OCI-LY7 (cell line): ENCODE measurements around the gene BTBD9. TPM values are rescaled to one million over a fixed set of nuclear protein-coding genes. Genes with fewer than 3 reads are reported as not detected.

Experiments
- BruUV-seq: library from RNA; stranded (reverse); fragments of 400-500 nt; replicated peaks from 2 replicates; lab custom pipeline; 2021; lab: Mats Ljungman, UMichigan
- CTCF ChIA-PET: fragments of 300-600 bp; sonication (Branson Sonifier 250); formaldehyde crosslinking; loops from one replicate; lab custom pipeline; 2022; ENCODE audit warnings: antibody characterized with exemption; ENCODE audit not compliant: unreplicated experiment; lab: Charles Lee
- POLR2A ChIA-PET: fragments of 300-600 bp; sonication (Branson Sonifier 250); formaldehyde crosslinking; loops from one replicate; lab custom pipeline; 2022; ENCODE audit warnings: antibody characterized with exemption; lab: Charles Lee
- DNase-seq: peaks from one replicate; pipeline ENCODE4 v3.0.0-alpha.2; 2015; ENCODE audit warnings: low spot score
- H2AFZ ChIP-seq: fragments of 200-600 bp; sonication (generic), shearing (Covaris generic); 2 replicates; pipeline ENCODE4 v1.6.1; 2014; ENCODE audit warnings: mild to moderate bottlenecking, antibody characterized with exemption, low read length, moderate library complexity
- H3K27ac ChIP-seq: fragments of 200-600 bp; sonication (generic); 2 replicates; pipeline ENCODE4 v1.5.1; 2014; ENCODE audit warnings: mixed run types, low read depth, mild to moderate bottlenecking, moderate library complexity, low read length, inconsistent platforms; ENCODE audit not compliant: poor library complexity, severe bottlenecking
- H3K36me3 ChIP-seq: fragments of 200-600 bp; sonication (generic); 2 replicates; pipeline ENCODE4 v1.6.1; 2014; ENCODE audit warnings: mild to moderate bottlenecking, antibody characterized with exemption, low read length, moderate library complexity, mixed read lengths; ENCODE audit not compliant: insufficient read depth
- H3K4me1 ChIP-seq: fragments of 200-600 bp; sonication (generic); 2 replicates; pipeline ENCODE4 v1.5.1; 2014; ENCODE audit warnings: mild to moderate bottlenecking, low read length; ENCODE audit not compliant: insufficient read depth, poor library complexity, severe bottlenecking
- H3K4me2 ChIP-seq: fragments of 200-600 bp; sonication (generic); 2 replicates; pipeline ENCODE4 v1.6.1; 2014; ENCODE audit warnings: mild to moderate bottlenecking, low read length
- H3K4me3 ChIP-seq: fragments of 200-600 bp; sonication (generic); 2 replicates; pipeline ENCODE4 v1.5.1; 2014; ENCODE audit warnings: mild to moderate bottlenecking, low read depth, low read length; ENCODE audit not compliant: poor library complexity, severe bottlenecking
- H3K79me2 ChIP-seq: fragments of 200-600 bp; sonication (generic); 2 replicates; pipeline ENCODE4 v1.6.1; 2016; ENCODE audit warnings: low read depth, mild to moderate bottlenecking, low read length, moderate library complexity, mixed read lengths; ENCODE audit not compliant: insufficient read depth
- H3K9me2 ChIP-seq: fragments of 200-600 bp; sonication (generic); 2 replicates; pipeline ENCODE4 v1.6.1; 2016; ENCODE audit warnings: mild to moderate bottlenecking, low read length, mixed read lengths; ENCODE audit not compliant: insufficient read depth
- H3K9me3 ChIP-seq: fragments of 200-600 bp; sonication (generic); 2 replicates; pipeline ENCODE4 v1.6.1; 2014; ENCODE audit warnings: mild to moderate bottlenecking, mixed run types, low read length, mixed read lengths
- H4K20me1 ChIP-seq: fragments of 200-600 bp; sonication (generic); 2 replicates; pipeline ENCODE4 v1.6.1; 2014; ENCODE audit warnings: mild to moderate bottlenecking, antibody characterized with exemption, low read length, moderate library complexity, mixed read lengths; ENCODE audit not compliant: insufficient read depth
- CTCF ChIP-seq: fragments of 200-600 bp; sonication (generic); conservative IDR thresholded peaks from 2 replicates; pipeline ENCODE4 v1.5.1; 2014; ENCODE audit warnings: mild to moderate bottlenecking, antibody characterized with exemption, low read length, moderate library complexity, mixed read lengths
- EZH2phosphoT487 ChIP-seq: fragments of 200-600 bp; sonication (generic); IDR thresholded peaks from 2 replicates; pipeline ENCODE4 v1.6.1; 2018; ENCODE audit warnings: low read depth, borderline replicate concordance, mild to moderate bottlenecking, mixed run types, antibody characterized with exemption, low read length, moderate library complexity, mixed read lengths
- intact Hi-C: fragments of 100-400 bp; cut with micrococcal nuclease; formaldehyde crosslinking; loops from one replicate; pipeline ENCODE4 v1.10.0; 2022; ENCODE audit not compliant: unreplicated experiment
- total RNA-seq, 2 experiments: library from RNA; depleted of rRNA in 1 of 2; stranded (reverse); fragments of >200 nt in 1 of 2; shearing (Covaris generic) in 1 of 2; gene quantifications; 2 replicates each; pipeline ENCODE4 v1.2.3, GENCODE V29; 2014 to 2022

BTBD9 gene
- total RNA-seq, 2 experiments from 2014 or later = 5.9 to 7.3 TPM

- no peak for TF ChIP-seq CTCF
- TF ChIP-seq EZH2phosphoT487 = no peak
- Histone ChIP-seq H3K9me2 (no peaks in the 10 kb centered on the region), H3K4me1 (no peaks in the 10 kb centered on the region), H3K27ac (no peak overlapping the region), H3K36me3 (no peaks in the 10 kb centered on the region), H3K4me3 (no peak overlapping the region), H3K4me2 (no peak overlapping the region), H4K20me1 (no peaks in the 10 kb centered on the region), H3K9me3 (no peaks in the 10 kb centered on the region), H3K79me2 (no peaks in the 10 kb centered on the region), H2AFZ (no peak overlapping the region)
- no TSS peak for BruUV-seq
- intact Hi-C loops = no loop called here
- ChIA-PET CTCF (no interaction called here), POLR2A (no interaction called here)
- no peak for DNase-seq
Observed at GRCh38 chr6:38136547-38136946, 503.2 kb downstream of the BTBD9 start.

GRCh38 chr6:38134704-38135088 lies 505.0 kb downstream of the BTBD9 start:
- H3K27ac ChIP-seq = no peak overlapping the region
- TF ChIP-seq EZH2phosphoT487 (no peak), CTCF (no peak)
- no peaks in the 10 kb centered on the region for H3K9me3 ChIP-seq
- ChIA-PET POLR2A (interaction anchor here (1.1 kb wide), 3 partner anchors 8 to 22 kb away, joined by 3 to 4 read pairs (median 3); no protein-coding TSS in a partner anchor), CTCF (no interaction called here)
- H4K20me1 ChIP-seq = no peaks in the 10 kb centered on the region
- no peak overlapping the region for H3K4me2 ChIP-seq
- no peak overlapping the region for H3K4me3 ChIP-seq
- no peaks in the 10 kb centered on the region for H3K36me3 ChIP-seq
- DNase-seq = no peak
- no peaks in the 10 kb centered on the region for H3K79me2 ChIP-seq
- H3K9me2 ChIP-seq = no peaks in the 10 kb centered on the region
- intact Hi-C loops = no loop called here
- no peak overlapping the region for H2AFZ ChIP-seq
- H3K4me1 ChIP-seq = no peaks in the 10 kb centered on the region
- no TSS peak for BruUV-seq

- H3K4me3 ChIP-seq = no peak overlapping the region
- ChIA-PET POLR2A (interaction anchor here (0.7 to 1.1 kb wide), 4 partner anchors 9 to 63 kb away, joined by 3 to 4 read pairs (median 4); no protein-coding TSS in a partner anchor), CTCF (interaction anchor here (0.6 kb wide), 1 partner anchor 571 kb away, joined by 3 read pairs; no protein-coding TSS in a partner anchor)
- H3K9me2 ChIP-seq = no peaks in the 10 kb centered on the region
- no peak overlapping the region for H3K27ac ChIP-seq
- no peaks in the 10 kb centered on the region for H3K4me1 ChIP-seq
- intact Hi-C loops = no loop called here
- no peaks in the 10 kb centered on the region for H3K36me3 ChIP-seq
- H3K4me2 ChIP-seq = no peak overlapping the region
- H3K79me2 ChIP-seq = no peaks in the 10 kb centered on the region
- H4K20me1 ChIP-seq = no peaks in the 10 kb centered on the region
- no TSS peak for BruUV-seq
- H2AFZ ChIP-seq = no peak overlapping the region
- no peak for DNase-seq
- no peak for TF ChIP-seq EZH2phosphoT487
- no peak for TF ChIP-seq CTCF
- no peaks in the 10 kb centered on the region for H3K9me3 ChIP-seq
Observed at GRCh38 chr6:38133932-38134703, 505.6 kb downstream of the BTBD9 start.
